ENCODE data around the gene CACNA2D1.

CACNA2D1 gene

GRCh38 chr7:82397879-82398524, 45.6 kb downstream of the CACNA2D1 start:
- TF ChIP-seq CTCF (conservative IDR thresholded peaks at IDR 0.05; ENCODE audit: low read depth): no peak
- H3K27ac ChIP-seq: no peak overlapping the region
- POLR2A ChIA-PET (ENCODE audit: low non-redundant PET): no interaction called here
- CTCF ChIA-PET: interaction anchor here (0.5 kb wide), 1 partner anchor 362 kb away, joined by 3 read pairs; no protein-coding TSS in a partner anchor
- no peak for DNase-seq (ENCODE audit: low spot score)

GRCh38 chr7:82396343-82396742, 47.2 kb downstream of the CACNA2D1 start:
- CTCF ChIA-PET: interaction anchor here (0.6 to 0.7 kb wide), 2 partner anchors 14 to 196 kb away, joined by 3 read pairs; no protein-coding TSS in a partner anchor
- POLR2A ChIA-PET (ENCODE audit: low non-redundant PET): no interaction called here
- TF ChIP-seq CTCF (conservative IDR thresholded peaks at IDR 0.05; ENCODE audit: low read depth): no peak
- no peak for DNase-seq (ENCODE audit: low spot score)
- H3K27ac ChIP-seq: no peak overlapping the region

GRCh38 chr7:82395147-82395546, 48.4 kb downstream of the CACNA2D1 start:
- H3K27ac ChIP-seq: no peak overlapping the region
- TF ChIP-seq CTCF (conservative IDR thresholded peaks at IDR 0.05; ENCODE audit: low read depth): no peak
- POLR2A ChIA-PET (ENCODE audit: low non-redundant PET): no interaction called here
- DNase-seq (ENCODE audit: low spot score): no peak
- CTCF ChIA-PET: interaction anchor here (0.6 kb wide), 1 partner anchor 164 kb away, joined by 5 read pairs; no protein-coding TSS in a partner anchor

- no peak overlapping the region for H3K27ac ChIP-seq
- CTCF ChIA-PET: no interaction called here
- POLR2A ChIA-PET (ENCODE audit: low non-redundant PET): no interaction called here
- DNase-seq (ENCODE audit: low spot score): no peak
- no peak for TF ChIP-seq CTCF (conservative IDR thresholded peaks at IDR 0.05; ENCODE audit: low read depth)
Observed at GRCh38 chr7:82393840-82394220, 49.7 kb downstream of the CACNA2D1 start.

GRCh38 chr7:82393076-82393839, 50.3 kb downstream of the CACNA2D1 start:
- CTCF ChIA-PET: no interaction called here
- no peak for DNase-seq (ENCODE audit: low spot score)
- no peak overlapping the region for H3K27ac ChIP-seq
- POLR2A ChIA-PET (ENCODE audit: low non-redundant PET): no interaction called here
- TF ChIP-seq CTCF (conservative IDR thresholded peaks at IDR 0.05; ENCODE audit: low read depth): no peak

GRCh38 chr7:82390936-82391335, 52.6 kb downstream of the CACNA2D1 start:
- no peak for TF ChIP-seq CTCF (conservative IDR thresholded peaks at IDR 0.05; ENCODE audit: low read depth)
- CTCF ChIA-PET: no interaction called here
- POLR2A ChIA-PET (ENCODE audit: low non-redundant PET): no interaction called here
- H3K27ac ChIP-seq: no peak overlapping the region
- no peak for DNase-seq (ENCODE audit: low spot score)
